ENCODE measurements around the gene MTHFD1. TPM values are rescaled to one million over a fixed set of nuclear protein-coding genes. Genes with fewer than 3 reads are reported as not detected.

Gene MTHFD1
- total RNA-seq, 2 experiments from 2014 or later: 237 to 241 TPM

- no peak for TF ChIP-seq CTCF (IDR thresholded peaks at IDR 0.05)
- CTCF ChIA-PET: interaction anchor here (0.8 to 5.7 kb wide), 8 partner anchors 13 to 172 kb away, joined by 3 to 26 read pairs (median 4); no protein-coding TSS in a partner anchor
- POLR2A ChIA-PET: interaction anchor here (0.8 to 1.9 kb wide), 4 partner anchors 11 to 57 kb away, joined by 3 to 9 read pairs (median 4); no protein-coding TSS in a partner anchor
- intact Hi-C loops (cut with micrococcal nuclease): no loop called here
- peak overlapping the region; percentile 73 for H3K27ac Mint-ChIP-seq
- H3K4me1 Mint-ChIP-seq (ENCODE audit: low read depth): peaks cover 38% of the 10 kb centered on the region
- DNase-seq (no peak), ATAC-seq (no peak)
- peaks cover 24% of the 10 kb centered on the region for H3K36me3 Mint-ChIP-seq (ENCODE audit: low read depth)
- no peaks in the 10 kb centered on the region for H3K27me3 Mint-ChIP-seq
- peak overlapping the region; percentile 71 for H3K4me3 Mint-ChIP-seq
- no peaks in the 10 kb centered on the region for H3K9me3 Mint-ChIP-seq
Observed at GRCh38 chr14:64464651-64465050, 76.5 kb downstream of the MTHFD1 start.

GRCh38 chr14:64465191-64465822 lies 77.2 kb downstream of the MTHFD1 start, which contains the start of gene AKAP5:
TSS of gene AKAP5 (plus strand) at chr14:64465499. CDS start at chr14:64468395, 2,896 bp downstream.
- ChIA-PET POLR2A (interaction anchor here (1.2 to 2.4 kb wide), 4 partner anchors 11 to 78 kb away, joined by 3 to 11 read pairs (median 6); partner anchors contain the start of genes ZBTB1 and ZBTB25), CTCF (interaction anchor here (0.8 to 5.7 kb wide), 10 partner anchors 13 to 172 kb away, joined by 3 to 26 read pairs (median 4); no protein-coding TSS in a partner anchor)
- H3K36me3 Mint-ChIP-seq (ENCODE audit: low read depth): peaks cover 18% of the 10 kb centered on the region
- H3K27ac Mint-ChIP-seq: peak within 1 kb of the TSS; percentile 73
- TF ChIP-seq CTCF (IDR thresholded peaks at IDR 0.05): no peak
- ATAC-seq (peak; percentile 85), DNase-seq (peak; percentile 70)
- peaks cover 39% of the 10 kb centered on the region for H3K4me1 Mint-ChIP-seq (ENCODE audit: low read depth)
- intact Hi-C loops (cut with micrococcal nuclease): no loop called here
- H3K27me3 Mint-ChIP-seq: no peaks in the 10 kb centered on the region
- H3K4me3 Mint-ChIP-seq: peak within 1 kb of the TSS; percentile 71
- no peaks in the 10 kb centered on the region for H3K9me3 Mint-ChIP-seq

DNA sequence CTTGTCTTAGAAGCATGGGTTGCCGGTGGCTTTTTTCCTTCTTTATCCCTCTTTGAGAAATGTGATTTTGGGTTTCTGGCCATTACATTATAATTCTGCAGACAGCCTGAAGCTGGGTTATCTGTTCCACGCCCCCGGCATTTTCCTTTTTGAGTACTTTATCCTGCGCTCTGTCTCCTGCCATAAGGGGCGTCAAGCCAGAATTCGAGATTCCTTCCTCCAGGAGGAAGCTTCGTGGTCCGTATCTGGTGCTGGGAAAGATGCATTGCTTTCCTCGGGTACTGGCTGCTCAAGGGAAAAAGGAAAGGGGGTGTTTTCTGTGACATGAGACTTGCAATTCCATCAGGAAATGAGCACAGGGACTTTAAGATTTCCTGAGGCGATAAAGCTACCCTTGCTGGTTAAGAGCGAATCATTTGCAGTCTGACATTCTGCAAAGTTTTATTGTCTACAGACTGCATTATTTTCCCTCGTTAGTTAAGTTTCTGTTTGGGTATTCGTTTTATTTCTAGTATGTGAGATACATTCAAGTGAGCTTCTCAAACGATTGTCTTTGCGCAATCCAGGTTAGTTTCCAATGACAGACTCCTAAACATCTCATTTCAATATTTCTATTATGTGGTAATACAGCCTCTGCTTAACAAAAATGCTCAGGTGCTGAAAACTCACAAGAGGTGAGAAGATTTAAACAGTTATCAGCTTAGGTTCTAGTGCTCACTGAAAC lies 77.8 kb downstream of the MTHFD1 start:
- H3K4me1 Mint-ChIP-seq (ENCODE audit: low read depth): peaks cover 39% of the 10 kb centered on the region
- ATAC-seq (no peak), DNase-seq (no peak)
- H3K4me3 Mint-ChIP-seq: peak overlapping the region; percentile 71
- H3K27ac Mint-ChIP-seq: peak overlapping the region; percentile 50
- ChIA-PET POLR2A (interaction anchor here (1.0 to 2.4 kb wide), 7 partner anchors 11 to 127 kb away, joined by 3 to 11 read pairs (median 3); partner anchors contain the start of genes ZBTB1 and ZBTB25), CTCF (interaction anchor here (0.8 to 5.7 kb wide), 8 partner anchors 12 to 122 kb away, joined by 3 to 26 read pairs (median 4); no protein-coding TSS in a partner anchor)
- TF ChIP-seq CTCF (IDR thresholded peaks at IDR 0.05): no peak
- H3K27me3 Mint-ChIP-seq: no peaks in the 10 kb centered on the region
- no peaks in the 10 kb centered on the region for H3K9me3 Mint-ChIP-seq
- intact Hi-C loops (cut with micrococcal nuclease): no loop called here
- peaks cover 16% of the 10 kb centered on the region for H3K36me3 Mint-ChIP-seq (ENCODE audit: low read depth)

DNA sequence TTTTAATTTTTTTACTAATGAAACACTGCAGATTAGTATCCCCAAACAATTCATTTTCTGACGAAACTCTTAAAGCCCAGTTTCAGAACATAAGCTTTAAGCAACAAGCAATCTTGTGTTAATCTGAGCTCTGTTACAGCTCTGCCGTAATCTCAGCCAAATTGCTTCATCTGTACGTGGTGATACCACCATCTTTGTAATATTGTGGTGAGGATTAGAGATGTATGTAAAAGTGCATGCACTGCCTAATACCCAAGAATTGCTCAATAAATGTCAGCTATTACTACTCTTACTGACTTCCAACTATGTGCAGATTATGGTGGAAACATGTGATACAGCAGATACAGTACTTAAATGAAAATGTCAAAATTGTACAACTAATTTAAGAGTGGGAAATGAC lies 78.9 kb downstream of the MTHFD1 start:
- no peak for DNase-seq
- no peak overlapping the region for H3K27ac Mint-ChIP-seq
- POLR2A ChIA-PET: interaction anchor here (1.2 to 2.4 kb wide), 3 partner anchors 22 to 38 kb away, joined by 3 to 11 read pairs (median 5); partner anchors contain the start of genes ZBTB1 and ZBTB25
- peaks cover 19% of the 10 kb centered on the region for H3K36me3 Mint-ChIP-seq (ENCODE audit: low read depth)
- no peak for TF ChIP-seq CTCF (IDR thresholded peaks at IDR 0.05)
- no peaks in the 10 kb centered on the region for H3K27me3 Mint-ChIP-seq
- peaks cover 47% of the 10 kb centered on the region for H3K4me1 Mint-ChIP-seq (ENCODE audit: low read depth)
- CTCF ChIA-PET: interaction anchor here (0.8 to 5.7 kb wide), 4 partner anchors 11 to 44 kb away, joined by 3 to 26 read pairs (median 10); no protein-coding TSS in a partner anchor
- intact Hi-C loops (cut with micrococcal nuclease): no loop called here
- no peak overlapping the region for H3K4me3 Mint-ChIP-seq
- ATAC-seq: no peak
- H3K9me3 Mint-ChIP-seq: no peaks in the 10 kb centered on the region
